OCI-LY1 (cell line): Measurements from ENCODE around the gene HOOK2.

Experiments used
- CTCF ChIP-seq: fragments of 200-600 bp; sonication (generic), shearing (Covaris generic); IDR thresholded peaks from 2 replicates; pipeline ENCODE4 v1.5.1; 2017; ENCODE audit warnings: mild to moderate bottlenecking, antibody characterized with exemption, low read length, moderate library complexity, mixed read lengths
- EZH2 ChIP-seq: fragments of 200-600 bp; sonication (generic), shearing (Covaris generic); IDR thresholded peaks from 2 replicates; pipeline ENCODE4 v1.8.0; 2017; ENCODE audit warnings: borderline replicate concordance, mixed run types, mild to moderate bottlenecking, antibody characterized with exemption, low read length, moderate library complexity, mixed read lengths

DNA sequence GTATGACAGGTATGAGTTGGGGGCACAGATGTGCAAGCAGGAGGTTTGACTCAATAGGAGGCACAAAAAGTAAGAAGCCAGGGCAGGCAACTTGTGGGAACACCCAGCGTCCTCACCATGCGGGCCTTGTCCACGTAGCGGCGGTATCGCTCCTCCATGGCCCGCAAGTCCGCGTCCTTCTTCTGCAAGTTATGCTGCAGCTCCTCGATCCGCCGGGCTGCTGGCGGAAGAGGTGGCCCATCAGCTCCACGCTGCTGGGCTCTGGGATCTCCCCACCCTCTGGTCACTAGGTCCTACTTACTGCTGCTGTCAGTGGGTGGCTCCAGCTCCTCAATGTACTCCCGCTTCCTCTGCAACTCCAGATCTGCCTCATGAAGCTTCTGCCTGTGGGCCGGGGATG is 10.7 kb downstream of the HOOK2 start:
- TF ChIP-seq CTCF = no peak
- no peak for TF ChIP-seq EZH2
